IMR-90 (cell line): ENCODE measurements around the gene ADGRB3. TPM values are rescaled to one million over a fixed set of nuclear protein-coding genes. Genes with fewer than 3 reads are reported as not detected.

Source experiments
- ATAC-seq: fragments of 200-7000 bp; cut with Tn5 transposase; 2 replicates; pipeline ENCODE4 v1.9.1; 2020; ENCODE audit warnings: low read depth, mild to moderate bottlenecking, moderate library complexity
- BruUV-seq: library from RNA; stranded (reverse); fragments of 400-500 nt; replicated peaks from 2 replicates; lab custom pipeline; 2021; lab: Mats Ljungman, UMichigan
- CTCF ChIA-PET: fragments of 300-600 bp; formaldehyde crosslinking; extraction: SDS; loops from one replicate; lab custom pipeline; 2021; ENCODE audit warnings: antibody characterized with exemption; lab: Yijun Ruan, JAX
- POLR2A ChIA-PET: fragments of 300-600 bp; sonication (Branson Sonifier 250); formaldehyde crosslinking; loops from one replicate; lab custom pipeline; 2022; ENCODE audit warnings: antibody characterized with exemption; ENCODE audit not compliant: unreplicated experiment; lab: Charles Lee
- DNase-seq: peaks from one replicate; pipeline ENCODE4 v3.0.0; 2013
- H2AFZ ChIP-seq: replicated peaks from 2 replicates; pipeline ENCODE3; 2013; ENCODE audit warnings: low read length, mild to moderate bottlenecking; ENCODE audit not compliant: poor library complexity
- H2AK5ac ChIP-seq: 2 replicates; pipeline ENCODE4 v1.6.1; 2013; ENCODE audit warnings: low read depth, low read length, inconsistent platforms
- H2AK9ac ChIP-seq: replicated peaks from 2 replicates; pipeline ENCODE3; 2013; ENCODE audit warnings: mild to moderate bottlenecking, low read depth, low read length, moderate library complexity; ENCODE audit not compliant: poor library complexity
- H2BK120ac ChIP-seq: 2 replicates; pipeline ENCODE4 v1.6.1; 2013; ENCODE audit warnings: low read depth, low read length, inconsistent platforms
- H2BK15ac ChIP-seq: 3 replicates; pipeline ENCODE4 v1.6.1; 2013; ENCODE audit warnings: low read depth, low read length, inconsistent platforms
- H2BK20ac ChIP-seq: 2 replicates; pipeline ENCODE4 v1.6.1; 2013; ENCODE audit warnings: low read depth, mild to moderate bottlenecking, inconsistent platforms, low read length, moderate library complexity
- H2BK5ac ChIP-seq: 2 replicates; pipeline ENCODE4 v1.6.1; 2013; ENCODE audit warnings: mild to moderate bottlenecking, low read depth, low read length, inconsistent platforms; ENCODE audit not compliant: poor library complexity, severe bottlenecking
- H3K14ac ChIP-seq: replicated peaks from 2 replicates; pipeline ENCODE4 v1.6.1; 2013; ENCODE audit warnings: low read depth, low read length, inconsistent platforms
- H3K18ac ChIP-seq: 2 replicates; pipeline ENCODE4 v1.6.1; 2013; ENCODE audit warnings: low read depth, low read length, control low read depth
- H3K23ac ChIP-seq: 2 replicates; pipeline ENCODE4 v1.6.1; 2013; ENCODE audit warnings: low read depth, low read length, inconsistent platforms
- H3K27ac ChIP-seq: 2 replicates; pipeline ENCODE4 v1.5.1; 2013; ENCODE audit warnings: mild to moderate bottlenecking, control low read depth, low read length; ENCODE audit not compliant: insufficient read depth
- H3K27me3 ChIP-seq: 2 replicates; pipeline ENCODE4 v1.6.1; 2013; ENCODE audit warnings: low read length; ENCODE audit not compliant: control insufficient read depth, insufficient read depth
- H3K36me3 ChIP-seq: 2 replicates; pipeline ENCODE4 v1.6.1; 2013; ENCODE audit warnings: low read length, mixed read lengths; ENCODE audit not compliant: control insufficient read depth, insufficient read depth
- H3K4ac ChIP-seq: 2 replicates; pipeline ENCODE4 v1.6.1; 2013; ENCODE audit warnings: low read depth, low read length, inconsistent platforms
- H3K4me1 ChIP-seq: 2 replicates; pipeline ENCODE4 v1.6.1; 2013; ENCODE audit warnings: low read length, mixed read lengths; ENCODE audit not compliant: control insufficient read depth, insufficient read depth
- H3K4me2 ChIP-seq: 2 replicates; pipeline ENCODE4 v1.6.1; 2013; ENCODE audit warnings: low read depth, mild to moderate bottlenecking, control low read depth, low read length, moderate library complexity
- H3K4me3 ChIP-seq: 2 replicates; pipeline ENCODE4 v1.5.1; 2013; ENCODE audit warnings: low read depth, mild to moderate bottlenecking, control low read depth, low read length, moderate library complexity; ENCODE audit not compliant: insufficient read depth
- H3K56ac ChIP-seq: 2 replicates; pipeline ENCODE4 v1.6.1; 2013; ENCODE audit warnings: low read length, inconsistent platforms; ENCODE audit not compliant: insufficient read depth; ENCODE audit errors: extremely low read depth
- H3K79me1 ChIP-seq, 2 experiments: 2 replicates each; pipeline ENCODE4 v1.6.1; 2013; ENCODE audit warnings: low read length in 2 of 2, inconsistent platforms in 1 of 2, low read depth in 1 of 2
- H3K9ac ChIP-seq: 2 replicates; pipeline ENCODE4 v1.6.1; 2013; ENCODE audit warnings: low read depth, low read length, control low read depth
- H3K9me1 ChIP-seq: 2 replicates; pipeline ENCODE4 v1.6.1; 2013; ENCODE audit warnings: low read length, inconsistent platforms; ENCODE audit not compliant: insufficient read depth
- H3K9me3 ChIP-seq: 2 replicates; pipeline ENCODE4 v1.6.1; 2013; ENCODE audit warnings: low read length; ENCODE audit not compliant: control insufficient read depth, insufficient read depth
- H4K20me1 ChIP-seq: 2 replicates; pipeline ENCODE4 v1.6.1; 2013; ENCODE audit warnings: low read length, inconsistent platforms; ENCODE audit not compliant: insufficient read depth
- H4K5ac ChIP-seq: 2 replicates; pipeline ENCODE4 v1.6.1; 2013; ENCODE audit warnings: mild to moderate bottlenecking, low read depth, low read length, control low read depth
- H4K8ac ChIP-seq, 2 experiments: 2 replicates each; pipeline ENCODE4 v1.6.1; 2013; ENCODE audit warnings: low read depth in 2 of 2, low read length in 2 of 2, control low read depth in 1 of 2, inconsistent platforms in 1 of 2
- H4K91ac ChIP-seq: 2 replicates; pipeline ENCODE4 v1.6.1; 2013; ENCODE audit warnings: low read depth, low read length, inconsistent platforms; ENCODE audit not compliant: insufficient read depth
- BHLHE40 ChIP-seq: fragments of 150-350 bp; IDR thresholded peaks from 2 replicates; pipeline ENCODE4 v1.6.1; 2016; ENCODE audit warnings: mild to moderate bottlenecking, low read depth, low read length
- CEBPB ChIP-seq: IDR thresholded peaks from 2 replicates; pipeline ENCODE4 v1.6.1; 2012; ENCODE audit warnings: low read depth, low read length, improper control_type of control experiment
- CHD1 ChIP-seq: IDR thresholded peaks from 2 replicates; pipeline ENCODE4 v1.6.1; 2012; ENCODE audit warnings: low read depth, low read length, improper control_type of control experiment
- FOS ChIP-seq: fragments of 150-350 bp; IDR thresholded peaks from 2 replicates; pipeline ENCODE4 v1.6.1; 2016; ENCODE audit warnings: low read depth, low read length
- MAFK ChIP-seq: IDR thresholded peaks from 2 replicates; pipeline ENCODE4 v1.6.1; 2012; ENCODE audit warnings: low read depth, low read length, improper control_type of control experiment
- MAZ ChIP-seq: IDR thresholded peaks from 2 replicates; pipeline ENCODE4 v1.6.1; 2012; ENCODE audit warnings: low read depth, mild to moderate bottlenecking, low read length, improper control_type of control experiment, moderate library complexity, borderline replicate concordance
- MXI1 ChIP-seq: IDR thresholded peaks from 2 replicates; pipeline ENCODE4 v1.6.1; 2012; ENCODE audit warnings: low read depth, mild to moderate bottlenecking, low read length, moderate library complexity, borderline replicate concordance
- NFE2L2 ChIP-seq: fragments of 150-350 bp; IDR thresholded peaks from 2 replicates; pipeline ENCODE4 v1.6.1; 2016; ENCODE audit warnings: low read depth, mild to moderate bottlenecking, low read length
- POLR2A ChIP-seq: IDR thresholded peaks from 2 replicates; pipeline ENCODE4 v1.6.1; 2012; ENCODE audit warnings: mild to moderate bottlenecking, low read depth, low read length
- RAD21 ChIP-seq: IDR thresholded peaks from 2 replicates; pipeline ENCODE4 v1.6.1; 2012; ENCODE audit warnings: low read length, improper control_type of control experiment
- RCOR1 ChIP-seq: IDR thresholded peaks from 2 replicates; pipeline ENCODE4 v1.6.1; 2012; ENCODE audit warnings: mild to moderate bottlenecking, low read length, improper control_type of control experiment; ENCODE audit not compliant: insufficient replicate concordance
- RFX5 ChIP-seq: IDR thresholded peaks from 2 replicates; pipeline ENCODE4 v1.8.0; 2012; ENCODE audit warnings: low read depth, mild to moderate bottlenecking, low read length, moderate library complexity
- SMC3 ChIP-seq: fragments of 150-350 bp; IDR thresholded peaks from 2 replicates; pipeline ENCODE4 v1.6.1; 2016; ENCODE audit warnings: low read depth, mild to moderate bottlenecking, antibody characterized with exemption, low read length, moderate library complexity
- WGBS, 2 experiments: methylation state at CpG; one replicate each; pipeline versions ENCODE4 v1.1.5 to v1.1.7; 2013; ENCODE audit warnings: missing lambda C conversion rate in 2 of 2; ENCODE audit not compliant: insufficient read length in 1 of 2; ENCODE audit errors: extremely low coverage in 2 of 2; 5-methylcytosine and 5-hydroxymethylcytosine counted together
- dilution Hi-C: fragments of 300-500 bp; cut with HindIII; formaldehyde crosslinking; loops from one replicate; pipeline ENCODE4 v1.14.3; 2018; ENCODE audit warnings: low sequenced_read_pairs; ENCODE audit not compliant: unreplicated experiment
- in situ Hi-C: fragments of 300-500 bp; cut with MboI; formaldehyde crosslinking; loops from 3 replicates; pipeline ENCODE4 v1.14.3; 2019; ENCODE audit warnings: low sequenced_read_pairs, inconsistent platforms, mixed read lengths
- intact Hi-C: fragments of 100-400 bp; cut with micrococcal nuclease; formaldehyde crosslinking; loops from 2 replicates; pipeline ENCODE4 v1.10.0; 2022
- polyA plus RNA-seq, 3 experiments: library from polyadenylated mRNA; depleted of rRNA; stranded (reverse); fragments of >200 nt; gene quantifications; 2 replicates each; pipeline ENCODE4 v1.2.3, GENCODE V29; 2012; ENCODE audit warnings: low replicate concordance in 1 of 3
- total RNA-seq: library from RNA; depleted of rRNA; stranded (reverse); fragments of >200 nt; gene quantifications from 2 replicates; pipeline ENCODE4 v1.2.3, GENCODE V29; 2012
- TF ChIP-seq, protein P1 (sequence below): fragments of 150-350 bp; IDR thresholded peaks from 2 replicates; pipeline ENCODE4 v1.6.1; 2016; ENCODE audit warnings: low read depth, mild to moderate bottlenecking, low read length, moderate library complexity, borderline replicate concordance
- TF ChIP-seq, protein P2 (sequence below): fragments of 150-350 bp; IDR thresholded peaks from 2 replicates; pipeline ENCODE4 v1.6.1; 2017; ENCODE audit warnings: mild to moderate bottlenecking, antibody characterized with exemption, low read length, low read depth
- TF ChIP-seq, protein P3 (sequence below): conservative IDR thresholded peaks from 2 replicates; pipeline ENCODE4 v1.5.1; 2012; ENCODE audit warnings: mild to moderate bottlenecking, low read depth, low read length, improper control_type of control experiment

ADGRB3 gene
- total and polyA plus RNA-seq, 2 of the 4 experiments (the other 2 are of a cell fraction): not detected

DNA sequence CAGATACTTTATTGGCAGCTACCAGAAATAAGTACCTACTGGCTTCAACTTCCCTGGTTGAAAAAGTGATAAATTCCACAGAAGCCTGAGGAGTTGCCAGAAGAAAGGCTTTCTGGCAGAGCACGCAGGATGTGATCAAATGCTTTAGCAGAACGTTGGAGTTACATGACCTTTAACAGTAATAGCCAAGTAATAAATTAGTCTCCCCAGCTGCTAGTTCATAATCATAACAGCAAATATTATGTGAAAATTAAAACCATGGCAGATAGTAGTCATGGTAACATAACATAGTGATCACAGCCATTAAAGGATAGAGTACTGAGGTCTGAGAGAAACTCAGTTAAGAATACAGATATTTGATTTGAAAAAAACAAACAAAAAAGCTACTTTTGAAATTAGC lies 567.7 kb downstream of the ADGRB3 start:
- Histone ChIP-seq H3K9me1 (no peaks in the 10 kb centered on the region), H2BK5ac (no peak overlapping the region), H3K4ac (no peak overlapping the region), H3K14ac (no peak overlapping the region), H3K36me3 (no peaks in the 10 kb centered on the region), H3K4me1 (no peaks in the 10 kb centered on the region), H3K23ac (no peak overlapping the region), H3K56ac (no peak overlapping the region), H3K4me2 (no peak overlapping the region), H4K91ac (no peak overlapping the region), H3K4me3 (no peak overlapping the region), H3K79me1 (no peaks in the 10 kb centered on the region), H4K5ac (no peak overlapping the region), H3K9me3 (no peaks in the 10 kb centered on the region), H4K8ac (no peak overlapping the region), H3K27me3 (no peaks in the 10 kb centered on the region), H4K20me1 (no peaks in the 10 kb centered on the region), H2BK120ac (no peak overlapping the region), H2BK15ac (no peak overlapping the region), H2AK5ac (no peak overlapping the region), H3K9ac (no peak overlapping the region), H3K18ac (no peak overlapping the region), H2AFZ (no peak overlapping the region), H2AK9ac (no peak overlapping the region), H3K27ac (no peak overlapping the region), H2BK20ac (no peak overlapping the region)
- no peak for TF ChIP-seq MAZ
- no peak for TF ChIP-seq MXI1
- TF ChIP-seq CEBPB: no peak
- no peak for TF ChIP-seq BHLHE40
- TF ChIP-seq FOS: no peak
- TF ChIP-seq, protein P1, sequence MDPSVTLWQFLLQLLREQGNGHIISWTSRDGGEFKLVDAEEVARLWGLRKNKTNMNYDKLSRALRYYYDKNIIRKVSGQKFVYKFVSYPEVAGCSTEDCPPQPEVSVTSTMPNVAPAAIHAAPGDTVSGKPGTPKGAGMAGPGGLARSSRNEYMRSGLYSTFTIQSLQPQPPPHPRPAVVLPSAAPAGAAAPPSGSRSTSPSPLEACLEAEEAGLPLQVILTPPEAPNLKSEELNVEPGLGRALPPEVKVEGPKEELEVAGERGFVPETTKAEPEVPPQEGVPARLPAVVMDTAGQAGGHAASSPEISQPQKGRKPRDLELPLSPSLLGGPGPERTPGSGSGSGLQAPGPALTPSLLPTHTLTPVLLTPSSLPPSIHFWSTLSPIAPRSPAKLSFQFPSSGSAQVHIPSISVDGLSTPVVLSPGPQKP: no peak
- TF ChIP-seq, protein P2, sequence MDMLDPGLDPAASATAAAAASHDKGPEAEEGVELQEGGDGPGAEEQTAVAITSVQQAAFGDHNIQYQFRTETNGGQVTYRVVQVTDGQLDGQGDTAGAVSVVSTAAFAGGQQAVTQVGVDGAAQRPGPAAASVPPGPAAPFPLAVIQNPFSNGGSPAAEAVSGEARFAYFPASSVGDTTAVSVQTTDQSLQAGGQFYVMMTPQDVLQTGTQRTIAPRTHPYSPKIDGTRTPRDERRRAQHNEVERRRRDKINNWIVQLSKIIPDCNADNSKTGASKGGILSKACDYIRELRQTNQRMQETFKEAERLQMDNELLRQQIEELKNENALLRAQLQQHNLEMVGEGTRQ: no peak
- TF ChIP-seq RAD21: no peak
- no peak for TF ChIP-seq NFE2L2
- no peak for TF ChIP-seq SMC3
- TF ChIP-seq RFX5: no peak
- TF ChIP-seq, protein P3, sequence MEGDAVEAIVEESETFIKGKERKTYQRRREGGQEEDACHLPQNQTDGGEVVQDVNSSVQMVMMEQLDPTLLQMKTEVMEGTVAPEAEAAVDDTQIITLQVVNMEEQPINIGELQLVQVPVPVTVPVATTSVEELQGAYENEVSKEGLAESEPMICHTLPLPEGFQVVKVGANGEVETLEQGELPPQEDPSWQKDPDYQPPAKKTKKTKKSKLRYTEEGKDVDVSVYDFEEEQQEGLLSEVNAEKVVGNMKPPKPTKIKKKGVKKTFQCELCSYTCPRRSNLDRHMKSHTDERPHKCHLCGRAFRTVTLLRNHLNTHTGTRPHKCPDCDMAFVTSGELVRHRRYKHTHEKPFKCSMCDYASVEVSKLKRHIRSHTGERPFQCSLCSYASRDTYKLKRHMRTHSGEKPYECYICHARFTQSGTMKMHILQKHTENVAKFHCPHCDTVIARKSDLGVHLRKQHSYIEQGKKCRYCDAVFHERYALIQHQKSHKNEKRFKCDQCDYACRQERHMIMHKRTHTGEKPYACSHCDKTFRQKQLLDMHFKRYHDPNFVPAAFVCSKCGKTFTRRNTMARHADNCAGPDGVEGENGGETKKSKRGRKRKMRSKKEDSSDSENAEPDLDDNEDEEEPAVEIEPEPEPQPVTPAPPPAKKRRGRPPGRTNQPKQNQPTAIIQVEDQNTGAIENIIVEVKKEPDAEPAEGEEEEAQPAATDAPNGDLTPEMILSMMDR: no peak
- TF ChIP-seq MAFK: no peak
- no peak for TF ChIP-seq POLR2A
- TF ChIP-seq RCOR1: no peak
- no peak for TF ChIP-seq CHD1
- CTCF ChIA-PET: no interaction called here
- POLR2A ChIA-PET: no interaction called here
- in situ Hi-C loops: no loop called here
- no TSS peak for BruUV-seq
- no CpG with 5 or more reads among the region's 2 CpGs for WGBS, 2 experiments
- DNase-seq (no peak), ATAC-seq (no peak)
- intact Hi-C loops: no loop called here
- dilution Hi-C loops: no loop called here
